GM19035 (cell line): ENCODE data around the gene ST3GAL6.

Experiments used
- ATAC-seq: cut with Tn5 transposase; IDR thresholded peaks from one replicate; pipeline ENCODE4 v1.9.1; 2021; ENCODE audit not compliant: unreplicated experiment

ST3GAL6 gene

GRCh38 chr3:98775459-98776139, 12.5 kb downstream of the ST3GAL6 start:
- no peak for ATAC-seq

- ATAC-seq, result no peak
Observed at GRCh38 chr3:98776140-98776493, 13.0 kb downstream of the ST3GAL6 start.

GRCh38 chr3:98777286-98777685, 14.1 kb downstream of the ST3GAL6 start:
- no peak for ATAC-seq

DNA sequence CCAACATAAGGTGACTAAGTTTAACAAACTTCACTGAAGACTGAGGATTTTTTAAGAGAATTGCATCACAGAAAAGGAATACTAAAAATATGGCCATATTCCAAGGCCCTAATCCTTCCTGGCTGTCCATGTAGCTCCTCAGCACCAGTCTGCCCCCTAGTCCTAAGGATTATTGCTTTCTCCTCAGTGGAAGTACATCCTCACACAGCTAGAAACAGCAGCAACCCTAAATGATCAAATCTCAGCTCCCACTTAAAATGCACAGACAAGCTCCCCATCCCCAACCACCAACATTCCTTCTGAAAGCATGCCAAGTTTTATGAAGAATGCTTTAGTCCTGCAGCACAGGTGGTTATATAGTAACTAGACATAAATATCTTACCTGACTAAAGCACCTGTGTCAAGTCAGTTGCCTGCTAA, 14.7 kb downstream of the ST3GAL6 start:
- ATAC-seq, result no peak

- ATAC-seq, result no peak
Observed at GRCh38 chr3:98778383-98778782, 15.2 kb downstream of the ST3GAL6 start.

DNA sequence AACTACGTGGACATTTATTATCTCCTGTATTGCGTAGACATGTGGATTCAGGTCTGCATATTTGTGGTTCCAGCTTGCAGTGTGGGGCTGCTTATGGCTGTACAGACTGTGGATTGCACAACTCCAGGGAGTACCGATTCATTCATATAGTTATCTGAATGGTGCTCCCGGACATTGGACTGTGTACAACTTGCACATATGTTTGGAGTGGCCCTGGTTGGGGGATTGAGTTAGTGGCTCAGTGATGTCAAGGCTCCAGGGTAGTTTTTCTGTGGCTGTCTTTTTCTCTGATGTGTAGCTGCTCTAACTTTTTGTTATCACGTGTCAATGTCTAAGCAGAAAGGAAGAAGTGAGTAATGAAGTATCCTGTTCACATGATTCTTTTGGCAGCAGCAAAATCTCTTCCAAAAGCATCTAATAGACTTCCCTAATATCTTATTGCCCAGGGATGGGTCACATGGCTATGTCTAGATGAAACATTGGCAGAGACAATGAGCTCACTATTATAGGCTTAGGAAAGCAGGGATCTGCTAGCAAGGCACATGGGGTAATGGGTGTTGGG, 15.8 kb downstream of the ST3GAL6 start:
- no peak for ATAC-seq

GRCh38 chr3:98779541-98780335, 16.6 kb downstream of the ST3GAL6 start:
- no peak for ATAC-seq

DNA sequence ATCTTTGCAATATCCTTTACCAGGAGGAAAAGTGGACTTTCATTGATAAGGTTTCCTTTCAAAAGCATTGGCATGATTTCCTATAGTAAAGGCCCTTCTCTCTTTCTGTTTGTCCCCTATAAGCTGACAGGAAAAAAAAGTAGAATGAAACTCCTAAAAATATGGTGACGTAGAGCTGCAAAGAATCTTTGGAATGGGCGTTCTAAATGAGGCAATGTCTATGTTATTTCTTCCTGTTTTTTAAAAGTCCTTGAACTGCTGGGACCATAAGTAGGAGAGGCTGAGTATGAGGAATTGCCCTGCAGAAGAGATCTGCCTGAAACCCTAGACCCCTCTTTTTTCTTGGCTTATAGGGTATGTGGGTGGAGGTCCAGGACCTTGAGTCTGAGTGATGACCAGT, 17.2 kb downstream of the ST3GAL6 start:
- ATAC-seq, result no peak

DNA sequence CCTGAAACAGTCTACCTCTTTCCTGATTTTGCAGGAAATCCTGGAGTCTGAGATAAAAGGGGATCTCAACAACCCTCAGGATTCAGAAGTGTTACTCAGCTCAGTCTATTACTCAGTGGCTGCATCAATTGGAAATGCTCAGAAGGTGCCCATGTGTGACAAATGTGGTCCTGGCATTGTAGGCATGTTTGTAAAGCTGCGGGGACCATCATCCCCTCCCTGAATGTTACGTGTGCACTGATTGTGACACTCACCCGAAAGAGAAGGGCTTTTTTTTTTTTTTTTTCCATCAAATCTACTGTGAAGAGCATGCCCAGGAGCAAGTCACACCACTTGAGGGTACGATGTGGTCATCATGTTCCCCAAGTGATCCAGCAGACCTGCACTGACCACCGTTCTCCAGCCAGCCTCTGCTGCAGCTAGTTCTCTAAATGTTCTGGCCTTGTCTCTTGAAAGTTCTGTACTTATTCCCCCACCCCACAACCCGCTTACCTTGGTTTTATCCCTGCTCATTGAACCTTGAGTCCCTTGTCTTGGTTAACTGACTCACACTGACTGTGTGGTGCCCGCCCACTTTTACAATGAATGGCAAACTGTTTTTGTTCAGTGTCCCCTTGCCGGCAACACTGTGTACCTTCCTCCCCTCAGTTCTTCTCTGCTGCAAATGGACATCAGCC, 19.8 kb downstream of the ST3GAL6 start:
- no peak for ATAC-seq

GRCh38 chr3:98784042-98784441, 20.9 kb downstream of the ST3GAL6 start:
- ATAC-seq, result no peak

- ATAC-seq, result no peak
Observed at GRCh38 chr3:98784666-98785600, 21.8 kb downstream of the ST3GAL6 start.

GRCh38 chr3:98786364-98787006, 23.3 kb downstream of the ST3GAL6 start:
- ATAC-seq, result no peak

GRCh38 chr3:98787181-98787580, 24.0 kb downstream of the ST3GAL6 start:
- no peak for ATAC-seq

DNA sequence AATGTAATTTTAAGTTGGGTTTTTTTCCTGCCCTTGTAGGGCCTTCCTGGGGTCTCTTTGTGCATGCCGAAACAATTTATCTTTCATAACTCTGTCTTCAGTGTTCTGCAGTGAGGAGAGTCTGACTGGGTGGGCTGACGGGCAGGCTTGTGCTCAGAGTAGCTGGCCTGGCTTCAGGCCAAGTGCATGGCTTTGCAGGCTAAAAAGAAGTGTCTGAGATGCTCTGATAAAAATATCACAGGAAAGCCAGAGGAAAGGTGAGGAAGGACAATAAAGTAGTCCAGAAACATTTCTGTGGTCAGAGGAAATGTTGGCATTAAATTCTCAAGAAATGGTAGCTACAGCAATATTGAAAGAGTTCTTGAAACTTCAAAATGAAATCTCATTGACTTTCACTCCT, 25.5 kb downstream of the ST3GAL6 start:
- ATAC-seq, result no peak

DNA sequence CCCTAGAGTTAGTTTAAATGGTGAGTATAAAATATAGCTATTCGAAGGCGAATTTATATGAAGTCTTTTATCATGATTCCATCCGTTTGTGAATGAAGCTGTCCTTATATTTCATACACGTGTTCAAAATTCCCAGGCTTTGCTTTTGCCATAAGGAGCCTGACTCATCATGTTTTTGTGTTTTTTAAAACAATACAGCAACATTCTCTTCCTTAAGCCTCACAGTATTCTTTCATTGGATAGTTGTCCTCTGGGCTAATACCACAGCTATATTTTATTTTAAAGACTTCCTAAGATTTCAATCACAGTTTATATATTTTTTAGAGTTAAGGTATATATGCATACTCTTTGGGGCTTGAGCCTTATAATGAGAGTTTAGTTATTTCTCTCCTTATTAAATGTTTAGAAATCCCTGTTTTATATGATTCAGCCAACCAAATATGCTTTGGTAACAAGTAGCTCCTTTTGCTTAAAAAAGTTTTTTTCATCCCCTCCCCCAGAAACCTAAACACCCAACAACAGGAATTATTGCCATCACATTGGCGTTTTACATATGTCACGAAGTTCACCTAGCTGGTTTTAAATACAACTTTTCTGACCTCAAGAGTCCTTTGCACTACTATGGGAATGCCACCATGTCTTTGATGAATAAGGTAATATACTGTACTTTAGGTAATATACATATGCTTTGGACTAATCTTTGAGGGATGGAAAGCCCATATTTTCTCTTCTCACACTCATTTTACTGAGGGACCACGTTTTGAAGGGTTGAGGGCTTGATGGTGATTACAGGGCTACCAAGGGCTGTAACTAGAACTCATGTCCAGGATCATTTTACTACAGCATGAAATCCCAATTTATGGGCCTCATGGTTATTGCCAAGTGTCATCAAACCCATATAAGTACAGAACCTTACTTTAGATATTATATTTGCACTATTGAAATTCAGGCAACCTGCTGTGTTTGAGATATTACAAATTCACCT, 28.5 kb downstream of the ST3GAL6 start:
- ATAC-seq, result no peak

- ATAC-seq, result no peak
Observed at GRCh38 chr3:98793971-98794370, 30.8 kb downstream of the ST3GAL6 start.

DNA sequence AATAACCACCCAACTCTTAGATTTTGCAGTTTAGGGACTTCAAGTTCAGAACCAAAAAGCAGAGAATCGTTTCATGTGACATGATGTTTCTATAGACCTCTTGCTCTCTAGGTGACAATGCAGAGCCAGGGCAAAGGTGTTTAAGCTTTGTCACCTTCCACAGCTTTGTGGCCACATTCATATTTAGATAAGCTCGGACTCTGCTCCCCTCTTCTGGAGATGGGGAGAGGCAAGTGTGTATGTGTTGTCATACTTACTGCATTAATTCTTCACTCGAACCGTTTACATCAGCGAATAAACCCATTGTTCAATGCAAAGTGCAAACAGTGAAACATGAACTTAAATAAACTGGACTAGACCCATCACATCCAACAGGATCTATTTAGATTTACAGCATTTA, 33.2 kb downstream of the ST3GAL6 start:
- no peak for ATAC-seq

- no peak for ATAC-seq
Observed at GRCh38 chr3:98797905-98798304, 34.8 kb downstream of the ST3GAL6 start.

DNA sequence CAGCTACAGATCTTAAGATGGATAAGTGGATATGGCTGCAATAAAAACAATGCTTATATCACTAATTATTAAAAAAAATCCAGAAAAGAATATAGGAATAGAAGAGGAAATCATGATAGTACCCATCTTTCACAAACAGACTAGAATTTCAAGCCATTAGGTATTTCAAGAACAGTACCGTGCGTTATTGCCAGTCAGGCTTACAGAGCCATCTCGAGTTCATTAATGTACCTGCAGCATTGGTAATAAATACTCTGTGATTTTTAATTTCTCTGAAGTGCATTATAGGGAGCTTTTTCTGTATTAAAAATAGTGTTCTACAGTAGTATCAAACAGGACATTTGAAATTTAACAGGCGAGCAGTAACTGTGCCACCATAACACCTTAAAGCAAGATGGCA, 35.7 kb downstream of the ST3GAL6 start:
- ATAC-seq, result no peak
